HG02798 (cell line): ENCODE results near the gene ABCF2.

Experiments used
- ATAC-seq: cut with Tn5 transposase; IDR thresholded peaks from one replicate; pipeline ENCODE4 v1.9.1; 2021; ENCODE audit warnings: mild to moderate bottlenecking; ENCODE audit not compliant: unreplicated experiment, poor library complexity

ABCF2 gene

GRCh38 chr7:151228024-151228866 is 1.2 kb upstream of the ABCF2 start:
- no peak for ATAC-seq

- ATAC-seq = no peak
Measured at GRCh38 chr7:151226560-151226874, 488 bp downstream of the ABCF2 start.

GRCh38 chr7:151225948-151226510 is 976 bp downstream of the ABCF2 start:
- ATAC-seq = no peak

GRCh38 chr7:151223728-151224127 is 3.3 kb downstream of the ABCF2 start:
- no peak for ATAC-seq

- no peak for ATAC-seq
Measured at GRCh38 chr7:151218170-151218569, 8.8 kb downstream of the ABCF2 start.

GRCh38 chr7:151215396-151215795 is 11.6 kb downstream of the ABCF2 start:
- no peak for ATAC-seq

- no peak for ATAC-seq
Measured at GRCh38 chr7:151213826-151214225, 13.2 kb downstream of the ABCF2 start.

GRCh38 chr7:151212626-151213025 is 14.4 kb downstream of the ABCF2 start:
- ATAC-seq = no peak

- no peak for ATAC-seq
Measured at GRCh38 chr7:151211155-151211772, 15.7 kb downstream of the ABCF2 start.

- no peak for ATAC-seq
Measured at GRCh38 chr7:151210087-151210854, 16.7 kb downstream of the ABCF2 start, which contains the start of gene H2BK1. Gene H2BK1, minus strand, starts transcription at chr7:151210488. Its CDS starts 170 bp downstream, at chr7:151210318.

GRCh38 chr7:151209588-151209987 is 17.4 kb downstream of the ABCF2 start:
- no peak for ATAC-seq

GRCh38 chr7:151208253-151208862 is 18.6 kb downstream of the ABCF2 start:
- ATAC-seq = no peak

GRCh38 chr7:151207804-151208203 is 19.2 kb downstream of the ABCF2 start:
- no peak for ATAC-seq

GRCh38 chr7:151207315-151207714 is 19.7 kb downstream of the ABCF2 start:
- no peak for ATAC-seq

GRCh38 chr7:151206914-151207313 is 20.1 kb downstream of the ABCF2 start:
- ATAC-seq = no peak

GRCh38 chr7:151205730-151206129 is 21.3 kb downstream of the ABCF2 start:
- ATAC-seq = no peak

- no peak for ATAC-seq
Measured at GRCh38 chr7:151204383-151205032, 22.5 kb downstream of the ABCF2 start.

GRCh38 chr7:151202836-151203235 is 24.2 kb downstream of the ABCF2 start:
- no peak for ATAC-seq

GRCh38 chr7:151201751-151202150 is 25.3 kb downstream of the ABCF2 start:
- no peak for ATAC-seq

- ATAC-seq = no peak
Measured at GRCh38 chr7:151201344-151201743, 25.7 kb downstream of the ABCF2 start.
